ENCODE measurements around the gene TMX4. TPM values are rescaled to one million over a fixed set of nuclear protein-coding genes. Genes with fewer than 3 reads are reported as not detected.

Gene TMX4
- total RNA-seq, 1 experiment from 2014 or later, result 11.7 TPM

DNA sequence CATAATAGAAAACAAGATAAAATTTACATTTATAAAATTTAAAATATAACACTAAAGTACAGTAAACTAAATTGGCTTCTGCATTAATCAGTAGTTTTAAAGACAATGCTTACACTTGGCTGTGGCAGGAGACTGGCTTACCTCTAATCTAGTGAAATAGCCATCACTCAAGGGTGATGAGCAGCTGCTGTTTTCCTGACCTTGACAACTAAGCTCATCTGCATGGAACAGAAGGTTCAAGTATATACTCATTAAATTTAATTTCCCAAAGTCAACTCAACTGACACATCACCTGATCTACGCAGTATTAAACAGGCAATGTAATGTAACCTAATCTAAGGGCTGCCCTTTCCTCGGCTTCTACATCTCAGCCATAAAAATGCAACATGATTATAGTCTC lies 14.5 kb downstream of the TMX4 start:
- Histone ChIP-seq H3K9me3 (ENCODE audit: control insufficient read depth, low read depth, low read length) (no peaks in the 10 kb centered on the region), H2BK12ac (ENCODE audit: insufficient read length, low read depth, low read length) (no peak overlapping the region), H3K79me2 (ENCODE audit: insufficient read depth, low read length) (no peaks in the 10 kb centered on the region), H2BK120ac (ENCODE audit: low read depth, low read length, poor library complexity, severe bottlenecking) (no peak overlapping the region), H2AK5ac (ENCODE audit: insufficient read length, low read length) (no peak overlapping the region), H3K4ac (ENCODE audit: low read depth, low read length) (no peak overlapping the region), H3K27me3 (ENCODE audit: insufficient read depth, low read length) (no peaks in the 10 kb centered on the region), H3K79me1 (ENCODE audit: insufficient read depth, low read depth, low read length, poor library complexity, severe bottlenecking) (no peaks in the 10 kb centered on the region), H2BK15ac (ENCODE audit: low read depth, low read length) (no peak overlapping the region), H3K4me1 (ENCODE audit: insufficient read depth, low read length) (no peaks in the 10 kb centered on the region), H2BK20ac (ENCODE audit: low read depth, low read length, poor library complexity, severe bottlenecking) (no peak overlapping the region), H4K5ac (ENCODE audit: insufficient read length, low read depth, low read length) (no peak overlapping the region), H2BK5ac (ENCODE audit: insufficient read length, low read length) (no peak overlapping the region), H3K23me2 (ENCODE audit: insufficient read length, low read depth, low read length, poor library complexity, severe bottlenecking) (no peaks in the 10 kb centered on the region), H3K23ac (ENCODE audit: insufficient read length, low read depth, low read length) (no peak overlapping the region), H3K18ac (ENCODE audit: insufficient read length, low read depth, low read length) (no peak overlapping the region), H3K4me2 (ENCODE audit: insufficient read depth, insufficient read length, low read length) (no peak overlapping the region), H3T11ph (ENCODE audit: low read length) (no peak overlapping the region), H4K8ac (replicated peaks; ENCODE audit: insufficient read length, low read depth, low read length) (no peak overlapping the region), H3K14ac (ENCODE audit: insufficient read depth, low read length) (no peak overlapping the region), H3K56ac (ENCODE audit: insufficient read length, low read depth, low read length) (no peak overlapping the region), H4K20me1 (ENCODE audit: control insufficient read depth, insufficient read depth, insufficient read length) (no peaks in the 10 kb centered on the region), H3K27ac (ENCODE audit: insufficient read length, low read depth, low read length) (no peak overlapping the region), H3K9ac (ENCODE audit: extremely low read depth, insufficient read length, low read length) (no peak overlapping the region), H2AFZ (ENCODE audit: low read length) (no peak overlapping the region), H4K91ac (ENCODE audit: insufficient read length, low read depth, low read length) (no peak overlapping the region)
- H3K36me3 Mint-ChIP-seq (ENCODE audit: insufficient read depth in 1 of 3, low read depth in 3 of 3), result no peaks in the 10 kb centered on the region; a peak in 1 of 7 replicates
- H3K27ac Mint-ChIP-seq, result no peak overlapping the region
- no peak overlapping the region for H3K4me3 Mint-ChIP-seq
- no peak for DNase-seq
- H3K9me3 Mint-ChIP-seq, result no peaks in the 10 kb centered on the region
- H3K27me3 Mint-ChIP-seq (ENCODE audit: low read depth), result no peaks in the 10 kb centered on the region
- TF ChIP-seq, protein P1, sequence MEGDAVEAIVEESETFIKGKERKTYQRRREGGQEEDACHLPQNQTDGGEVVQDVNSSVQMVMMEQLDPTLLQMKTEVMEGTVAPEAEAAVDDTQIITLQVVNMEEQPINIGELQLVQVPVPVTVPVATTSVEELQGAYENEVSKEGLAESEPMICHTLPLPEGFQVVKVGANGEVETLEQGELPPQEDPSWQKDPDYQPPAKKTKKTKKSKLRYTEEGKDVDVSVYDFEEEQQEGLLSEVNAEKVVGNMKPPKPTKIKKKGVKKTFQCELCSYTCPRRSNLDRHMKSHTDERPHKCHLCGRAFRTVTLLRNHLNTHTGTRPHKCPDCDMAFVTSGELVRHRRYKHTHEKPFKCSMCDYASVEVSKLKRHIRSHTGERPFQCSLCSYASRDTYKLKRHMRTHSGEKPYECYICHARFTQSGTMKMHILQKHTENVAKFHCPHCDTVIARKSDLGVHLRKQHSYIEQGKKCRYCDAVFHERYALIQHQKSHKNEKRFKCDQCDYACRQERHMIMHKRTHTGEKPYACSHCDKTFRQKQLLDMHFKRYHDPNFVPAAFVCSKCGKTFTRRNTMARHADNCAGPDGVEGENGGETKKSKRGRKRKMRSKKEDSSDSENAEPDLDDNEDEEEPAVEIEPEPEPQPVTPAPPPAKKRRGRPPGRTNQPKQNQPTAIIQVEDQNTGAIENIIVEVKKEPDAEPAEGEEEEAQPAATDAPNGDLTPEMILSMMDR (conservative IDR thresholded peaks at IDR 0.05), result no peak
- no CpG with 5 or more reads among the region's 2 CpGs for WGBS (ENCODE audit: extremely low coverage, insufficient read length, low lambda C conversion rate)
- peaks cover 10 to 13% of the 10 kb centered on the region in 2 experiments for H3K4me1 Mint-ChIP-seq
